C4-2B (cell line): Measurements from ENCODE around the gene NAT10.
"Not testable (repeated sequence)": the region's sequence is repeated elsewhere in the genome, so short reads cannot be mapped to it uniquely, and the experiment has no call there.

Experiments used
- H3K27ac ChIP-seq: fragments of 450-650 bp; 2 replicates; pipeline ENCODE4 v1.5.1; 2017
- ZFX ChIP-seq: fragments of 450-650 bp; IDR thresholded peaks from 2 replicates; pipeline ENCODE4 v1.6.1; 2017
- TF ChIP-seq, protein P1 (sequence below): fragments of 450-650 bp; conservative IDR thresholded peaks from 2 replicates; pipeline ENCODE4 v1.5.1; 2017; ENCODE audit warnings: mild to moderate bottlenecking

Gene NAT10

DNA sequence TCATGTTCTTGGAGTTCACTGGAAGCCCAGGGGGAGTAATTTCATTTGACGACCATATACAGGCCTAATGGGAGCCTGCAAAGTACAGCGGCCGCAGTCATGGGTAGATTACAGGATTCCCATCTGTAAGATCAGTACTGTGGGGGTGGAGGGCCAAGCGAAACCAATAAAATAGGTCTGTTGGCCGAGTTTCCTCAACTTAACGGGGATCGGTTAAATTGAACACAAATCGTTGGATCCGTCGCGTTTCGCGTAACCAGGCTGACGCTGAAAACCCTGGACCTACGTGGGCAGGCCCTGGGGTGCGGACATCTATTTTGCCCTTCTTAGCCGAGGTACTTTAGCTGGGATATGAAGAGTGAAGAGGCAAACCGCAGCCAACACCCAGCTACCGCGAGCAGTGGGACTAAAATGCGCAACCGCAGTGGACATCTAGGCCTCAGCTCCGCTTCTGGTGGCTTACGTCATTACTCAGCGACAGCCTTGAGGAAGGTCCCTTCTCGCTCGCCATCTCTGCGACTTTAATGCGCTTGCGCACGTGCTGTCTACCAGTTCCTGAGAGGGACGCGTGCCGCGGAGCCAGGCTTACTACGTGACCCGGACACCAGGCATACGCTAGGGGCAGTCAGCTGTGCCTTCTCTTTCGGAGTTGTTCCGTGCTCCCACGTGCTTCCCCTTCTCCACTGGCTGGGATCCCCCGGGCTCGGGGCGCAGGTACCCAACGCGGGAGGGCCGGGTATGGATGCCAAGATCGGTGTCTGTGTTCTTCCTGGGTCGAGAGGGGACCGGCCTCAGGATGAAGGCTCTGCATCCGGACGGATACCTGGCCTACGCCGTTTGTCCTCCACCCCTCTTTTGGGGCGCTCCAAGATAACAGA, at the start of gene NAT10:
NAT10 (plus strand) TSS at position 551 of the 878 bp plus-strand sequence. CDS start 2,597 bp downstream, outside the sequence.
- H3K27ac ChIP-seq, result peak within 1 kb of the TSS; percentile 90
- TF ChIP-seq ZFX, result peak; percentile 52
- TF ChIP-seq, protein P1, sequence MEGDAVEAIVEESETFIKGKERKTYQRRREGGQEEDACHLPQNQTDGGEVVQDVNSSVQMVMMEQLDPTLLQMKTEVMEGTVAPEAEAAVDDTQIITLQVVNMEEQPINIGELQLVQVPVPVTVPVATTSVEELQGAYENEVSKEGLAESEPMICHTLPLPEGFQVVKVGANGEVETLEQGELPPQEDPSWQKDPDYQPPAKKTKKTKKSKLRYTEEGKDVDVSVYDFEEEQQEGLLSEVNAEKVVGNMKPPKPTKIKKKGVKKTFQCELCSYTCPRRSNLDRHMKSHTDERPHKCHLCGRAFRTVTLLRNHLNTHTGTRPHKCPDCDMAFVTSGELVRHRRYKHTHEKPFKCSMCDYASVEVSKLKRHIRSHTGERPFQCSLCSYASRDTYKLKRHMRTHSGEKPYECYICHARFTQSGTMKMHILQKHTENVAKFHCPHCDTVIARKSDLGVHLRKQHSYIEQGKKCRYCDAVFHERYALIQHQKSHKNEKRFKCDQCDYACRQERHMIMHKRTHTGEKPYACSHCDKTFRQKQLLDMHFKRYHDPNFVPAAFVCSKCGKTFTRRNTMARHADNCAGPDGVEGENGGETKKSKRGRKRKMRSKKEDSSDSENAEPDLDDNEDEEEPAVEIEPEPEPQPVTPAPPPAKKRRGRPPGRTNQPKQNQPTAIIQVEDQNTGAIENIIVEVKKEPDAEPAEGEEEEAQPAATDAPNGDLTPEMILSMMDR, result peak; percentile 6; the same call in 1 of the 2 replicates

DNA sequence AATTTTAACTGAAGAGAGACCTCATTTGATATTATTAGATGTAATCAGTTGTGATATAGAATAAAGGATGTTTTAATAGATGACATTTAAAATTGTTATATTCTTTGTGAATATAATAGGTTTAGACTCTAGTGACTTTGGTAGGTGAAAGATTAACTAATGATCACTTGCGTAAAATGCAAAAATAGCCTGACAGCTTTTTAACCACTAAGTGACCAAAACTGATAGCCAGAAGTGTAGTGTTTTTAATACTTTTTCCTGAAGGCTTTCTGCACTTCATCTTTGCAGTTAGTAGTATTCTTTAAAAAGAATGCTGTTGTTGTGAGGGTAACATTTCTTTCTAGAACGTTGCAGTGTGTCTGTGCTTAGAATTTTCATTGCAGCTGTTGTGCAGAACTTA, 48.8 kb upstream of the NAT10 start:
- no peak overlapping the region for H3K27ac ChIP-seq
- TF ChIP-seq, protein P1, result no peak
- no peak for TF ChIP-seq ZFX

DNA sequence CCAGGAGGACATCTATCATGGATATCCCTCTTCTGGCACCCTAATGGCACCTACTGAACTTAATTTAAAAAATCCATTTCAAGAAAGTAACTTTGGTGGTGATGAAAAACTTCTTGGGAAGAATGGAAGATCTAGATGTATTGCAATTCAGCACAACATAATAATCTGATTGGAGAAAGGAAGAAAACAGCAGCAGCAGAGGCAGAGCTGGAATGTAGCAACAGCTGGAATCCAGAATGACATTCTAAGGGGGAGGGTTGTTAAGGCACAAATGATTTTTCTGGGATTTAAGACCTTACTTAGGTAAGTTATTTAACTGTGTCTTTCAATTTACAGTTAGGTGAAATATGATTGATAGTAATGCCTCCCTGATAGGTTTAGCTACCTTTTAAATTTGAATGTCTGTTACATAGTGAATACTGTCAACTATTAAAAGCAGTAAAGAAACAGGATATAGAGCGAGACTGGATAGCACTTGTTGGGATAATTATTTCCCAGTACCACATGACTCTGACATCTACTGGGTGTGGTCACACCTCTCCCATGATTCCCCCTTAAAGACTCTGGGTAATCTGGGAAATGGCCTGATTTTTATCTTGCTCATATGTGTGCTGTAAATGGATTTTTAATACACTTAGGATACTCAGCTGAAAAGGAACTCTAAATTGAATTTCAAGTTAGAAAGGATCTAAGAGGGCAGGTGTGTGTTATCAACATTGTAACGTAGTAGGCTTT, 42.2 kb upstream of the NAT10 start:
- H3K27ac ChIP-seq, result no peak overlapping the region
- TF ChIP-seq, protein P1, result no peak
- no peak for TF ChIP-seq ZFX

DNA sequence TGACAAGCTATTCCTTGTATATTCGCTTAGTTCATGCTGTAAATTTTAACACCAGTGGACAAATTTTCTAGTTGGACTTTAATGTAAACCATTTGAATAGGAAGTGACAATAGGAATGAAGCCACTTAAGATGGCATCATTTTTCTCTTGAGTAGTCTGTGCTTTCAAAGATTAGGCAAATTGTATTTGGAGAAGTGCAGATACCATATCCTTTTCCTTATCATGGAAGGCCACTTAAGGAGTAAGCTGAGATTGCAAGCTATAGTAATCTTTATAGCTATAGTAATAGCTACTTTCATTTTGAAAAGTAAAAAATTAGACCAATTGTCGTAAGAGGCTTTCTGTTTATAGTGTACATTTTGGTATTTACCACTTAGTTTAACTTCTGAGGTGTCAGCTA, 41.1 kb upstream of the NAT10 start:
- TF ChIP-seq ZFX, result no peak
- TF ChIP-seq, protein P1, result no peak
- H3K27ac ChIP-seq, result no peak overlapping the region

DNA sequence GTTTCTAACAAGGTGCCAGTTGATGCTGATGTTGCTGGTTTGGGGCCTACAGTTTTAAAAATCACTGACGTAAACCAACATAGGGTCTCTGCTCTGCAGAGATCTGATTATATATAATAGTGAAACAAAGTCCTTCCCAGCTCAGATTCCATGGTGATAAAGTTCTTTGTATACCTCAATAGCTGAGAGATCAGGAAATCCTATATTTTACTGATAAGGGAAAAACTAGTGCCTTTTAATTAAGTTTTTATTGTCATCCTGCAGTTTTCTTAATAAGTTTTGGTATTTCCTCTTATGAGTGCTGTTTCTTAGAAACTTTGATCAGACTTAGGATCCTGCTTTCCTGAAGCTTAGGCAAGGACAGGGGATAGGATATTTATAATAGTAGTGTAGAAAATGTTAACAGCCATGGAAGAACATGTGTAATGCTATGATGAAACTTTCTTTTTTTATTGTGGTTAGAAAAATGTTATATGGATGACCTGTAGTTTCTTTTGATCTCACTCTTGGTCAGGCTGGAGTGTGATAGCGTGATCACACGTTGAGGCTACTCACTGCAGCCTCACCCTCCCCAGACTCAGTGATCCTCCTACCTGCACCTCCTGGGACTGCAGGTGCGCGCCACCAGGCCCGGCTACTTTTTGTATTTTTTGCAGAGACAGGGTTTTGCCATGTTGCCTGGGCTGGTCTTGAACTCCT, 39.8 kb upstream of the NAT10 start:
- no peak overlapping the region for H3K27ac ChIP-seq
- TF ChIP-seq, protein P1, result no peak
- TF ChIP-seq ZFX, result no peak

DNA sequence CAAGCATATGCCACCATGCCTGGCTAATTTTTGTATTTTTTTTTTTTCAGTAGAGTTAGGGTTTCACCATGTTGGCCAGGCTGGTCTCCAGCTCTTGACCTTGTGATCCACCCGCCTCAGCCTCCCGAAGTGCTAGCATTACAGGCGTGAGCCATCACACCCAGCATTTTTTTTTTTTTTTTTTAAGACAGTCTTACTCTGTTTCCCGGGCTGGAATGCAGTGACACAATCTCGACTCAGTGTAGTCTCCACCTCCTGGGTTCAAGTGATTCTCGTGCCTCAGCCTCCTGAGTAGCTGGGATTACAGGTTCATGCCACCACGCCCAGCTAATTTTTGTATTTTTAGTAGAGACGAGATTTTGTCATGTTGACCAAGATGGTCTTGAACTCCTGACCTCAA, 38.7 kb upstream of the NAT10 start:
- not testable (repeated sequence) for H3K27ac ChIP-seq

DNA sequence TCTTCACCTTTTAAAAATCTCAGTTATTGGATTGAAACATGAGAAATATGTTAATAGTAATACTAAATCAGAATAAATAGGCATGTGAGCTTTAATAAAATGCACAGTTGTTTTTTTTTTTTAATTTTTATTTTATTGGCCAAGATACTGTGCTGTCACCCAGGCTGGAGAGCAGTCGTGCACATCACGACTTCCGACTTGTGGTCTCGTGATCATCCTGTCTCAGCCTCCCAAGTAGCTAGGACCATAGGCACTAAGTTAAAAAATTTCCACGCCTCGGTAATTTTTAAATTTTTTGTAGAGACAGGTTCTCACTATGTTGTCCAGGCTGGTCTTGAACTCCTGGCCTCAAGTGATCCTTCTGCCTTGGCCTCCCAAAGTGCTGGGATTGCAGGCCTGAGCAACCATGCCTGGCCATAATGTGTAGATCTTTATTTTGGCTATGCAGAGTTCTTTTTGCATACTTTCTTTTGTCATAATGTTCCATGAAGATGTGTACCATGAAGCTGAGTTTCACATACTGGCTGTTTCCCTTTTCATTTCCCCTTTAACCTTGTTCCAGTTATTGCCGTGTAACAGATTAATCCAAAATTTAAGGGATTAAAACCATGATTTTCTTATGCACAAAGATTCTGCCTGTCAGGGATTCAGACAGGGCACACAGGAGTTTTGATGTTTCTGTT, 37.9 kb upstream of the NAT10 start:
- H3K27ac ChIP-seq, result no peak overlapping the region
- TF ChIP-seq, protein P1, result no peak
- TF ChIP-seq ZFX, result no peak
